OCI-LY7 (cell line): Measurements from ENCODE around the gene HAGHL. TPM values are rescaled to one million over a fixed set of nuclear protein-coding genes. Genes with fewer than 3 reads are reported as not detected.
A peak's percentile ranks its signal among the peaks of the same experiment; 100 is the strongest.

Experiments
- BruUV-seq: library from RNA; stranded (reverse); fragments of 400-500 nt; replicated peaks from 2 replicates; lab custom pipeline; 2021; lab: Mats Ljungman, UMichigan
- CTCF ChIA-PET: fragments of 300-600 bp; sonication (Branson Sonifier 250); formaldehyde crosslinking; loops from one replicate; lab custom pipeline; 2022; ENCODE audit warnings: antibody characterized with exemption; ENCODE audit not compliant: unreplicated experiment; lab: Charles Lee
- POLR2A ChIA-PET: fragments of 300-600 bp; sonication (Branson Sonifier 250); formaldehyde crosslinking; loops from one replicate; lab custom pipeline; 2022; ENCODE audit warnings: antibody characterized with exemption; lab: Charles Lee
- DNase-seq: peaks from one replicate; pipeline ENCODE4 v3.0.0-alpha.2; 2015; ENCODE audit warnings: low spot score
- H2AFZ ChIP-seq: fragments of 200-600 bp; sonication (generic), shearing (Covaris generic); 2 replicates; pipeline ENCODE4 v1.6.1; 2014; ENCODE audit warnings: mild to moderate bottlenecking, antibody characterized with exemption, low read length, moderate library complexity
- H3K27ac ChIP-seq: fragments of 200-600 bp; sonication (generic); 2 replicates; pipeline ENCODE4 v1.5.1; 2014; ENCODE audit warnings: mixed run types, low read depth, mild to moderate bottlenecking, moderate library complexity, low read length, inconsistent platforms; ENCODE audit not compliant: poor library complexity, severe bottlenecking
- H3K36me3 ChIP-seq: fragments of 200-600 bp; sonication (generic); 2 replicates; pipeline ENCODE4 v1.6.1; 2014; ENCODE audit warnings: mild to moderate bottlenecking, antibody characterized with exemption, low read length, moderate library complexity, mixed read lengths; ENCODE audit not compliant: insufficient read depth
- H3K4me1 ChIP-seq: fragments of 200-600 bp; sonication (generic); 2 replicates; pipeline ENCODE4 v1.5.1; 2014; ENCODE audit warnings: mild to moderate bottlenecking, low read length; ENCODE audit not compliant: insufficient read depth, poor library complexity, severe bottlenecking
- H3K4me2 ChIP-seq: fragments of 200-600 bp; sonication (generic); 2 replicates; pipeline ENCODE4 v1.6.1; 2014; ENCODE audit warnings: mild to moderate bottlenecking, low read length
- H3K4me3 ChIP-seq: fragments of 200-600 bp; sonication (generic); 2 replicates; pipeline ENCODE4 v1.5.1; 2014; ENCODE audit warnings: mild to moderate bottlenecking, low read depth, low read length; ENCODE audit not compliant: poor library complexity, severe bottlenecking
- H3K79me2 ChIP-seq: fragments of 200-600 bp; sonication (generic); 2 replicates; pipeline ENCODE4 v1.6.1; 2016; ENCODE audit warnings: low read depth, mild to moderate bottlenecking, low read length, moderate library complexity, mixed read lengths; ENCODE audit not compliant: insufficient read depth
- H3K9me2 ChIP-seq: fragments of 200-600 bp; sonication (generic); 2 replicates; pipeline ENCODE4 v1.6.1; 2016; ENCODE audit warnings: mild to moderate bottlenecking, low read length, mixed read lengths; ENCODE audit not compliant: insufficient read depth
- H3K9me3 ChIP-seq: fragments of 200-600 bp; sonication (generic); 2 replicates; pipeline ENCODE4 v1.6.1; 2014; ENCODE audit warnings: mild to moderate bottlenecking, mixed run types, low read length, mixed read lengths
- H4K20me1 ChIP-seq: fragments of 200-600 bp; sonication (generic); 2 replicates; pipeline ENCODE4 v1.6.1; 2014; ENCODE audit warnings: mild to moderate bottlenecking, antibody characterized with exemption, low read length, moderate library complexity, mixed read lengths; ENCODE audit not compliant: insufficient read depth
- EZH2phosphoT487 ChIP-seq: fragments of 200-600 bp; sonication (generic); IDR thresholded peaks from 2 replicates; pipeline ENCODE4 v1.6.1; 2018; ENCODE audit warnings: low read depth, borderline replicate concordance, mild to moderate bottlenecking, mixed run types, antibody characterized with exemption, low read length, moderate library complexity, mixed read lengths
- intact Hi-C: fragments of 100-400 bp; cut with micrococcal nuclease; formaldehyde crosslinking; loops from one replicate; pipeline ENCODE4 v1.10.0; 2022; ENCODE audit not compliant: unreplicated experiment
- total RNA-seq, 2 experiments: library from RNA; depleted of rRNA in 1 of 2; stranded (reverse); fragments of >200 nt in 1 of 2; shearing (Covaris generic) in 1 of 2; gene quantifications; 2 replicates each; pipeline ENCODE4 v1.2.3, GENCODE V29; 2014 to 2022
- TF ChIP-seq, protein P1 (sequence below): fragments of 200-600 bp; sonication (generic); conservative IDR thresholded peaks from 2 replicates; pipeline ENCODE4 v1.5.1; 2014; ENCODE audit warnings: mild to moderate bottlenecking, antibody characterized with exemption, low read length, moderate library complexity, mixed read lengths

The HAGHL gene
- total RNA-seq, 2 experiments from 2014 or later, result 30.8 to 57.9 TPM

DNA sequence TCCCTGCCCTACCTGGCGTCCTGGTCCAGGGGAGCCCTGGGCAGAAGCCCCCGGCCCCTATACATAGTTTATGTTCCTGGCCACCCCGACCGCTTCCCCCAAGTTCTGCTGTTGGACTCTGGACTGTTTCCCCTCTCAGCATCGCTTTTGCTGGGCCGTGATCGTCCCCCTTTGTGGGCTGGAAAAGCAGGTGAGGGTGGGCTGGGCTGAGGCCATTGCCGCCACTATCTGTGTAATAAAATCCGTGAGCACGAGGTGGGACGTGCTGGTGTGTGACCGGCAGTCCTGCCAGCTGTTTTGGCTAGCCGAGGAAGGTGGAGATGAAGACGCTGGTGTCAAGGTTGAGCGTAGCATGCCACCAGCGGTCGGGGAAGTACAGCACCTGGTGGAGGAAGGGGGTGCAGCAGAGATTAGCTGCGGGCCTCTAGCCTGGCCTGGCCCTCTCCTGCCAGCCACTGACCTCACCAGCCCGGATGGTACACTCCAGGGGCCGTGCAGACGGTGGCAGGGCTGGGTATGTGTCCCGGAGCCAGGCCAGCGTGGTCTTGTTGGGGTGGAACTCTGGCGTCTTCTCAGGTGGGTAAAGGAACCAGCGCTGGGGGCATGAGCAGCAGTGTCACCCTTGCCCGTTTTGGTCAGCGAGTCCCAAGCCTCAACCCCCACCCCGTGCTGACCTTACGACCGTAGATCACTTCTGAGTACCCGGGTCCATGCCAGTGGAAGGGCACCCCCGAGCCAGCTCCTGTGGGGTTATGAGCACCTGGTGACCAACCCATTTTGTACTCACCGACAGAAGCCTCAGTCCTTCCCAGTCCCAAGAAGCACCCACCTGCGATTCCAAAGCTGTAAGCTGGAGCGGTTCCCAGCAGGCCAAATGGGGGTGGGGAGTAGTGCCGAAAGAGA is 44.2 kb upstream of the HAGHL start:
- peaks cover 46% of the 10 kb centered on the region for H3K36me3 ChIP-seq
- H3K79me2 ChIP-seq, result peaks cover 25% of the 10 kb centered on the region; the same call in 1 of the 2 replicates
- no peaks in the 10 kb centered on the region for H3K9me3 ChIP-seq
- POLR2A ChIA-PET, result no interaction called here
- intact Hi-C loops, result loop anchor here (5.0 kb wide), 1 partner anchor 40 kb away; the partner anchor contains the start of gene ANTKMT
- peaks cover 34% of the 10 kb centered on the region for H3K4me1 ChIP-seq
- no peak overlapping the region for H2AFZ ChIP-seq
- H3K4me3 ChIP-seq, result peak overlapping the region; percentile 83
- no peaks in the 10 kb centered on the region for H3K9me2 ChIP-seq
- H3K27ac ChIP-seq, result no peak overlapping the region
- TF ChIP-seq, protein P1, sequence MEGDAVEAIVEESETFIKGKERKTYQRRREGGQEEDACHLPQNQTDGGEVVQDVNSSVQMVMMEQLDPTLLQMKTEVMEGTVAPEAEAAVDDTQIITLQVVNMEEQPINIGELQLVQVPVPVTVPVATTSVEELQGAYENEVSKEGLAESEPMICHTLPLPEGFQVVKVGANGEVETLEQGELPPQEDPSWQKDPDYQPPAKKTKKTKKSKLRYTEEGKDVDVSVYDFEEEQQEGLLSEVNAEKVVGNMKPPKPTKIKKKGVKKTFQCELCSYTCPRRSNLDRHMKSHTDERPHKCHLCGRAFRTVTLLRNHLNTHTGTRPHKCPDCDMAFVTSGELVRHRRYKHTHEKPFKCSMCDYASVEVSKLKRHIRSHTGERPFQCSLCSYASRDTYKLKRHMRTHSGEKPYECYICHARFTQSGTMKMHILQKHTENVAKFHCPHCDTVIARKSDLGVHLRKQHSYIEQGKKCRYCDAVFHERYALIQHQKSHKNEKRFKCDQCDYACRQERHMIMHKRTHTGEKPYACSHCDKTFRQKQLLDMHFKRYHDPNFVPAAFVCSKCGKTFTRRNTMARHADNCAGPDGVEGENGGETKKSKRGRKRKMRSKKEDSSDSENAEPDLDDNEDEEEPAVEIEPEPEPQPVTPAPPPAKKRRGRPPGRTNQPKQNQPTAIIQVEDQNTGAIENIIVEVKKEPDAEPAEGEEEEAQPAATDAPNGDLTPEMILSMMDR, result no peak
- TF ChIP-seq EZH2phosphoT487, result no peak
- DNase-seq, result no peak
- CTCF ChIA-PET, result no interaction called here
- peaks cover 5% of the 10 kb centered on the region; the same call in 1 of the 2 replicates for H4K20me1 ChIP-seq
- H3K4me2 ChIP-seq, result peak overlapping the region; percentile 96
- BruUV-seq, result no TSS peak

DNA sequence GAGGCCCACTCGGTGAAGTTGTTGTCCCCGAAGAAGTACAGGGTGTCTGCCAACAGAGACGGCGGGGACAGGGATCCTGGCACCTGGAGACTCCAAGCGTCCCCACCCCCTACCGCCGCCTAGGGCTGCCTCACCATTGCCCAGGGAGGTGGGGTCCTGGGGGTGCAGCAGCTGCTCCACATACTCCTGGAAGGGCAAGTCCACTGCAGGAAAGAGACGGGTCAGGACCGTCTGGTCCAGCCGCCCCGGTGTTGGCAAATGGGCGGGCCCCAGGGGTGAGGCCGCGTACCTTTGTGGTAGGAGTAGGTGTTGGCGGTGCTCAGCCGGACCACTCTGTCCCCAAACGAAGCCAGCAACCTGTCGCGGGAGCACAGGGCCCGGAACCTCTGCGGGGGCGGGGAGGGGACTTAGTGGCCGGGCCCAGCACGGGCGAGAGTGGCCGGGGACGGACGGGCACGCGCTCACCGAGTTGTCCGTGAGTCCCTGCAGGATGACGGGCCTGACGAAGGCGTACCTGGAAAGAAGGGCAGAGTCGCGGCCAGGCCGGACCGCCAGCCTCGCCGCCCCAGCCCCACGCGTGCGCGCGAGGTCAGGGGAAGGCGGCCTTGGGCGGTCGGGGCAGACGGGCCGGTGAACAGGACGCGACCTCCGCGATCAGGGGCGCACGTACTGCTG is 43.4 kb upstream of the HAGHL start:
- TF ChIP-seq, protein P1, result no peak
- TF ChIP-seq EZH2phosphoT487, result no peak
- Histone ChIP-seq H2AFZ (no peak overlapping the region), H3K27ac (peak overlapping the region; percentile 33), H3K36me3 (peaks cover 46% of the 10 kb centered on the region), H3K4me3 (peak overlapping the region; percentile 83), H3K4me1 (peaks cover 34% of the 10 kb centered on the region), H4K20me1 (peaks cover 5% of the 10 kb centered on the region; the same call in 1 of the 2 replicates), H3K9me2 (no peaks in the 10 kb centered on the region), H3K4me2 (peak overlapping the region; percentile 96), H3K9me3 (no peaks in the 10 kb centered on the region), H3K79me2 (peaks cover 25% of the 10 kb centered on the region; the same call in 1 of the 2 replicates)
- intact Hi-C loops, result loop anchor here (5.0 kb wide), 1 partner anchor 39 kb away; the partner anchor contains the start of gene ANTKMT
- ChIA-PET CTCF (no interaction called here), POLR2A (no interaction called here)
- no peak for DNase-seq
- BruUV-seq, result no TSS peak
